Loucy (cell line): ENCODE data around the gene LRCH1.

Source experiments
- H2AFZ ChIP-seq: fragments of 200-600 bp; sonication (generic); 2 replicates; pipeline ENCODE4 v1.6.0; 2016; ENCODE audit warnings: antibody characterized with exemption, mild to moderate bottlenecking, low read length, moderate library complexity
- H3F3A ChIP-seq: fragments of 200-600 bp; 2 replicates; pipeline ENCODE4 v1.6.0; 2016; ENCODE audit warnings: antibody characterized with exemption, low read depth, mild to moderate bottlenecking
- H3K27me3 ChIP-seq: fragments of 200-600 bp; sonication (generic); 2 replicates; pipeline ENCODE4 v1.6.1; 2014; ENCODE audit warnings: low read length, mild to moderate bottlenecking; ENCODE audit not compliant: insufficient read depth, poor library complexity, severe bottlenecking
- H3K36me3 ChIP-seq: fragments of 200-600 bp; sonication (generic); 2 replicates; pipeline ENCODE4 v1.6.1; 2016; ENCODE audit warnings: low read length; ENCODE audit not compliant: insufficient read depth
- H3K4me1 ChIP-seq: fragments of 200-600 bp; sonication (generic); 2 replicates; pipeline ENCODE4 v1.5.1; 2014; ENCODE audit warnings: low read length, mild to moderate bottlenecking; ENCODE audit not compliant: insufficient read depth, poor library complexity, severe bottlenecking
- H3K4me2 ChIP-seq: fragments of 200-600 bp; sonication (generic); 2 replicates; pipeline ENCODE4 v1.6.0; 2014; ENCODE audit warnings: antibody characterized with exemption, low read length, low read depth, mild to moderate bottlenecking; ENCODE audit not compliant: poor library complexity, severe bottlenecking
- H3K4me3 ChIP-seq: fragments of 200-600 bp; sonication (generic); 2 replicates; pipeline ENCODE4 v1.5.1; 2014; ENCODE audit warnings: low read length, mild to moderate bottlenecking, mixed read lengths; ENCODE audit not compliant: poor library complexity, severe bottlenecking
- H3K79me2 ChIP-seq: fragments of 200-600 bp; sonication (generic); 2 replicates; pipeline ENCODE4 v1.6.1; 2014; ENCODE audit warnings: low read length; ENCODE audit not compliant: insufficient read depth
- H3K9ac ChIP-seq: fragments of 200-600 bp; sonication (generic); 2 replicates; pipeline ENCODE4 v1.6.0; 2014; ENCODE audit warnings: mild to moderate bottlenecking, low read depth, low read length, moderate library complexity; ENCODE audit not compliant: poor library complexity, severe bottlenecking
- H3K9me2 ChIP-seq: fragments of 200-600 bp; sonication (generic); replicated peaks from 2 replicates; pipeline ENCODE4 v1.6.1; 2016; ENCODE audit warnings: low read depth, low read length, mixed read lengths
- H3K9me3 ChIP-seq: fragments of 200-600 bp; sonication (generic); 2 replicates; pipeline ENCODE4 v1.6.1; 2014; ENCODE audit warnings: mild to moderate bottlenecking, antibody characterized with exemption, low read length, low read depth; ENCODE audit not compliant: insufficient read depth
- H4K20me1 ChIP-seq: fragments of 200-600 bp; sonication (generic); 2 replicates; pipeline ENCODE4 v1.6.0; 2014; ENCODE audit warnings: antibody characterized with exemption, low read length, mild to moderate bottlenecking; ENCODE audit not compliant: insufficient read depth, poor library complexity, severe bottlenecking
- CTCF ChIP-seq: fragments of 200-600 bp; sonication (generic); conservative IDR thresholded peaks from 2 replicates; pipeline ENCODE4 v1.5.1; 2014; ENCODE audit warnings: mild to moderate bottlenecking, antibody characterized with exemption, low read length
- EZH2phosphoT487 ChIP-seq: fragments of 200-600 bp; IDR thresholded peaks from 2 replicates; pipeline ENCODE4 v1.6.1; 2018; ENCODE audit warnings: antibody characterized with exemption, mild to moderate bottlenecking, moderate library complexity, borderline replicate concordance

LRCH1 gene

GRCh38 chr13:46644816-46645215, 91.8 kb downstream of the LRCH1 start:
- Histone ChIP-seq H3K4me3 (no peak overlapping the region), H4K20me1 (peaks cover 31% of the 10 kb centered on the region), H3K36me3 (no peaks in the 10 kb centered on the region), H3F3A (no peaks in the 10 kb centered on the region), H2AFZ (no peak overlapping the region), H3K9ac (no peak overlapping the region), H3K9me3 (no peaks in the 10 kb centered on the region), H3K4me1 (peaks cover 10% of the 10 kb centered on the region), H3K4me2 (no peak overlapping the region), H3K79me2 (peaks cover 76% of the 10 kb centered on the region), H3K9me2 (no peaks in the 10 kb centered on the region), H3K27me3 (no peaks in the 10 kb centered on the region)
- no peak for TF ChIP-seq EZH2phosphoT487
- no peak for TF ChIP-seq CTCF

- no peaks in the 10 kb centered on the region for H3K27me3 ChIP-seq
- H3K4me2 ChIP-seq = no peak overlapping the region
- H3K4me1 ChIP-seq = peaks cover 3% of the 10 kb centered on the region
- H2AFZ ChIP-seq = no peak overlapping the region
- no peaks in the 10 kb centered on the region for H3F3A ChIP-seq
- H3K9ac ChIP-seq = no peak overlapping the region
- no peaks in the 10 kb centered on the region for H3K9me2 ChIP-seq
- no peak overlapping the region for H3K4me3 ChIP-seq
- H3K79me2 ChIP-seq = peaks cover 56% of the 10 kb centered on the region
- peaks cover 3% of the 10 kb centered on the region; the same call in 1 of the 2 replicates for H3K36me3 ChIP-seq
- peaks cover 25% of the 10 kb centered on the region for H4K20me1 ChIP-seq
- no peak for TF ChIP-seq EZH2phosphoT487
- no peak for TF ChIP-seq CTCF
- no peaks in the 10 kb centered on the region for H3K9me3 ChIP-seq
Observed at GRCh38 chr13:46647512-46648065, 94.6 kb downstream of the LRCH1 start.

- Histone ChIP-seq H3K9ac (no peak overlapping the region), H3F3A (no peaks in the 10 kb centered on the region), H4K20me1 (peaks cover 25% of the 10 kb centered on the region), H3K9me2 (no peaks in the 10 kb centered on the region), H3K36me3 (peaks cover 3% of the 10 kb centered on the region; the same call in 1 of the 2 replicates), H3K4me1 (peaks cover 3% of the 10 kb centered on the region), H3K79me2 (peaks cover 55% of the 10 kb centered on the region), H3K4me3 (no peak overlapping the region), H3K4me2 (no peak overlapping the region), H2AFZ (no peak overlapping the region), H3K9me3 (no peaks in the 10 kb centered on the region), H3K27me3 (no peaks in the 10 kb centered on the region)
- no peak for TF ChIP-seq EZH2phosphoT487
Observed at GRCh38 chr13:46648166-46648607, 95.2 kb downstream of the LRCH1 start.

- Histone ChIP-seq H3K27me3 (no peaks in the 10 kb centered on the region), H3K36me3 (peaks cover 3% of the 10 kb centered on the region; the same call in 1 of the 2 replicates), H3K4me2 (no peak overlapping the region), H3K4me3 (no peak overlapping the region), H3K9ac (no peak overlapping the region), H3K4me1 (peaks cover 4% of the 10 kb centered on the region), H3K79me2 (peaks cover 39% of the 10 kb centered on the region), H3K9me3 (no peaks in the 10 kb centered on the region), H3F3A (no peaks in the 10 kb centered on the region), H2AFZ (no peak overlapping the region), H3K9me2 (no peaks in the 10 kb centered on the region), H4K20me1 (peaks cover 25% of the 10 kb centered on the region)
- no peak for TF ChIP-seq CTCF
- no peak for TF ChIP-seq EZH2phosphoT487
Observed at GRCh38 chr13:46649816-46650215, 96.8 kb downstream of the LRCH1 start.
